K562 (cell line): ENCODE data around the gene DHDH. TPM values are rescaled to one million over a fixed set of nuclear protein-coding genes. Genes with fewer than 3 reads are reported as not detected.

Source experiments
- ATF1 ChIP-seq, 2 experiments: fragments of 450-650 bp in 1 of 2; IDR thresholded peaks; 2 replicates each; pipeline ENCODE4 v1.6.1; 2016; ENCODE audit warnings: missing compliant biosample characterization in 1 of 2, missing genetic modification characterization in 1 of 2
- BRD4 ChIP-seq: fragments of 200-600 bp; sonication (generic); IDR thresholded peaks from 2 replicates; pipeline ENCODE4 v1.6.1; 2017; ENCODE audit warnings: inconsistent platforms
- HDAC1 ChIP-seq, 2 experiments: fragments of 450-650 bp; IDR thresholded peaks; 2 replicates each; pipeline ENCODE4 v1.6.1; 2016 to 2017; ENCODE audit warnings: inconsistent platforms in 1 of 2, mild to moderate bottlenecking in 1 of 2, moderate library complexity in 1 of 2
- HNRNPL ChIP-seq: fragments of 200-400 bp; formaldehyde crosslinking; IDR thresholded peaks from 2 replicates; pipeline ENCODE4 v1.6.1; 2017; ENCODE audit warnings: low read depth, mild to moderate bottlenecking, low read length
- ILF3 ChIP-seq: fragments of 450-650 bp; IDR thresholded peaks from 2 replicates; pipeline ENCODE4 v1.6.1; 2018; ENCODE audit warnings: antibody characterized with exemption, mild to moderate bottlenecking, moderate library complexity, borderline replicate concordance
- KDM1A ChIP-seq, 2 experiments: fragments of 450-650 bp; IDR thresholded peaks; 2 replicates each; pipeline ENCODE4 v1.6.1; 2016; ENCODE audit warnings: mild to moderate bottlenecking in 2 of 2
- KDM5B ChIP-seq: fragments of 200-600 bp; sonication (generic); IDR thresholded peaks from 2 replicates; pipeline ENCODE4 v1.6.1; 2012; ENCODE audit warnings: low read depth, mild to moderate bottlenecking, moderate library complexity, low read length, control low read depth, inconsistent platforms; ENCODE audit not compliant: insufficient replicate concordance
- MCM7 ChIP-seq, 2 experiments: fragments of 450-650 bp; IDR thresholded peaks; 2 replicates each; pipeline ENCODE4 v1.6.1; 2016 to 2018
- MLLT1 ChIP-seq, 2 experiments: fragments of 450-650 bp; IDR thresholded peaks; 2 replicates each; pipeline ENCODE4 v1.6.1; 2016
- NCOA4 ChIP-seq: fragments of 450-650 bp; IDR thresholded peaks from 2 replicates; pipeline ENCODE4 v1.6.1; 2018; ENCODE audit warnings: mild to moderate bottlenecking; ENCODE audit not compliant: partially characterized antibody
- NR2C1 ChIP-seq, 2 experiments: fragments of 450-650 bp; IDR thresholded peaks; 2 replicates each; pipeline ENCODE4 v1.6.1; 2017; ENCODE audit warnings: mild to moderate bottlenecking in 2 of 2, antibody characterized with exemption in 1 of 2, inconsistent platforms in 1 of 2, missing compliant biosample characterization in 1 of 2, missing genetic modification characterization in 1 of 2
- POLR2AphosphoS2 ChIP-seq: IDR thresholded peaks from 2 replicates; pipeline ENCODE4 v1.6.1; 2012; ENCODE audit warnings: low read length, improper control_type of control experiment
- TAF7 ChIP-seq: fragments of 450-650 bp; IDR thresholded peaks from 2 replicates; pipeline ENCODE4 v1.6.1; 2016; ENCODE audit warnings: missing genetic modification characterization, missing compliant biosample characterization
- TFAM ChIP-seq: fragments of 250-450 bp; sonication (Bioruptor Pico); conservative IDR thresholded peaks from 2 replicates; pipeline ENCODE4 v1.5.0; 2021; ENCODE audit warnings: mild to moderate bottlenecking, moderate library complexity
- ZBTB2 ChIP-seq: fragments of 450-650 bp; IDR thresholded peaks from 2 replicates; pipeline ENCODE4 v1.6.1; 2016; ENCODE audit warnings: antibody characterized with exemption
- ZMIZ1 ChIP-seq, 2 experiments: fragments of 150-350 bp in 1 of 2; IDR thresholded peaks; 2 replicates each; pipeline ENCODE4 v1.6.1; 2012 to 2016; ENCODE audit warnings: low read depth in 2 of 2, low read length in 2 of 2, mild to moderate bottlenecking in 1 of 2, moderate library complexity in 1 of 2
- ZNF280A ChIP-seq: fragments of 450-650 bp; IDR thresholded peaks from 2 replicates; pipeline ENCODE4 v1.6.1; 2018; ENCODE audit warnings: mild to moderate bottlenecking, low read depth; ENCODE audit not compliant: partially characterized antibody
- ZNF644 ChIP-seq: fragments of 200-800 bp; sonication (Bioruptor generic); IDR thresholded peaks from 2 replicates; pipeline ENCODE4 v1.6.1; 2016; ENCODE audit warnings: low read depth, missing genetic modification characterization, missing compliant biosample characterization
- ZNF717 ChIP-seq: fragments of 250-450 bp; sonication (Bioruptor Pico); IDR thresholded peaks from 2 replicates; pipeline ENCODE4 v1.5.0; 2021
- polyA plus RNA-seq, 8 experiments: library from polyadenylated mRNA; depleted of rRNA in 4 of 8; stranded (reverse) in 5 of 8; unstranded in 3 of 8; fragments of >200 nt; fragmentation: Nextera tagmentation in 2 of 8; fragmentation: Illumina TruSeq in 1 of 8; extraction: Ambion mirVana in 2 of 8; extraction: Trizol in 1 of 8; gene quantifications; 2 replicates each; pipeline versions ENCODE4 v1.2.1 to v1.2.3, GENCODE V29; 2011 to 2014; ENCODE audit warnings: inconsistent platforms in 1 of 8, missing spikeins in 1 of 8
- total RNA-seq, 7 experiments: library from RNA; depleted of rRNA in 6 of 7; stranded (reverse); fragments of >200 nt in 6 of 7; fragmentation: Illumina TruSeq in 2 of 7; extraction: Trizol in 2 of 7; gene quantifications; 2 replicates each; pipeline versions ENCODE4 v1.2.1 to v1.2.3, GENCODE V29; 2011 to 2021; ENCODE audit warnings: low replicate concordance in 1 of 7

DHDH gene
- total and polyA plus RNA-seq, 9 of the 15 experiments (the other 6 are each of a cell fraction or from before 2014, with no cell fraction given), result 0.37 to 1.9 (median 0.87) TPM

- peak in 1 of 2 experiments; percentile 21; a peak in 1 of 4 replicates for TF ChIP-seq ZMIZ1 (IDR thresholded peaks at IDR 0.05; ENCODE audit: low read depth in 2 of 2, low read length in 2 of 2)
- TF ChIP-seq KDM5B, result peak; percentile 43
- peak; percentile 91; the same call in 1 of the 2 replicates for TF ChIP-seq ILF3
- TF ChIP-seq POLR2AphosphoS2, result peak; percentile 16
- no peak for TF ChIP-seq ZBTB2
- TF ChIP-seq ZNF644 (tag), result peak; percentile 90
- TF ChIP-seq KDM1A (IDR thresholded peaks at IDR 0.05), result no peak
- TF ChIP-seq NCOA4, result no peak
- TF ChIP-seq TFAM (CRISPR knock-in tag), result no peak
- no peak for TF ChIP-seq ZNF280A
- TF ChIP-seq BRD4, result 0 out of 2 replicates have a peak, but pooled peaks have one; percentile 69
- 0 out of 4 replicates have a peak, but pooled peaks of 1 of the 2 experiments have one; percentile 7 for TF ChIP-seq HDAC1 (IDR thresholded peaks at IDR 0.05)
- TF ChIP-seq ATF1 (CRISPR knock-in tag; IDR thresholded peaks at IDR 0.05), result no peak
- TF ChIP-seq ATF1 (tag; IDR thresholded peaks at IDR 0.05), result no peak; the same call in 1 of the 2 replicates
- TF ChIP-seq ZNF717 (CRISPR knock-in tag), result 0 out of 2 replicates have a peak, but pooled peaks have one; percentile 46
- TF ChIP-seq NR2C1 (IDR thresholded peaks at IDR 0.05), result peak; percentile 41
- no peak; the same call in 1 of the 2 replicates for TF ChIP-seq NR2C1 (tag; IDR thresholded peaks at IDR 0.05)
- TF ChIP-seq TAF7, result no peak
- TF ChIP-seq HNRNPL, result 0 out of 2 replicates have a peak, but pooled peaks have one; percentile 67
- TF ChIP-seq MCM7 (IDR thresholded peaks at IDR 0.05), result no peak
- peak in 1 of 2 experiments; percentile 7; a peak in 3 of 4 replicates for TF ChIP-seq MLLT1 (IDR thresholded peaks at IDR 0.05)
These were observed 32.5 kb downstream of the DHDH start (continued) for GRCh38 chr19:48965806-48966540.
